IPS-18a (cell line): ENCODE results near the gene CLCN3.
"Not testable (repeated sequence)": the region's sequence is repeated elsewhere in the genome, so short reads cannot be mapped to it uniquely, and the experiment has no call there.

ENCODE experiments used
- H3K27ac ChIP-seq: one replicate; pipeline ENCODE4 v1.5.1; 2013; ENCODE audit warnings: low read length
- H3K27me3 ChIP-seq: one replicate; pipeline ENCODE4 v1.6.1; 2013; ENCODE audit warnings: mild to moderate bottlenecking, low read length; ENCODE audit not compliant: control insufficient read depth, insufficient read depth
- H3K36me3 ChIP-seq: one replicate; pipeline ENCODE4 v1.6.1; 2013; ENCODE audit warnings: low read depth, low read length; ENCODE audit not compliant: control insufficient read depth
- H3K4me1 ChIP-seq: one replicate; pipeline ENCODE4 v1.6.1; 2013; ENCODE audit warnings: low read depth, low read length; ENCODE audit not compliant: control insufficient read depth
- H3K4me3 ChIP-seq: one replicate; pipeline ENCODE4 v1.5.1; 2013; ENCODE audit warnings: low read length
- H3K9ac ChIP-seq: one replicate; pipeline ENCODE4 v1.6.1; 2013; ENCODE audit warnings: mild to moderate bottlenecking, low read length, moderate library complexity
- H3K9me3 ChIP-seq: one replicate; pipeline ENCODE4 v1.6.1; 2013; ENCODE audit warnings: low read depth, low read length; ENCODE audit not compliant: control insufficient read depth

Gene CLCN3

GRCh38 chr4:169766741-169767140 is 146.4 kb downstream of the CLCN3 start:
- Histone ChIP-seq H3K4me1 (no peaks in the 10 kb centered on the region), H3K9ac (no peak overlapping the region), H3K4me3 (no peak overlapping the region)

GRCh38 chr4:169768385-169768784 is 148.0 kb downstream of the CLCN3 start:
- H3K4me1 ChIP-seq = no peaks in the 10 kb centered on the region
- no peaks in the 10 kb centered on the region for H3K27me3 ChIP-seq
- H3K4me3 ChIP-seq = no peak overlapping the region
- H3K9me3 ChIP-seq = no peaks in the 10 kb centered on the region
- H3K36me3 ChIP-seq = no peaks in the 10 kb centered on the region
- H3K27ac ChIP-seq = no peak overlapping the region
- H3K9ac ChIP-seq = no peak overlapping the region

More at GRCh38 chr4:169766741-169767140, 146.4 kb downstream of the CLCN3 start:
- H3K27me3 ChIP-seq = no peaks in the 10 kb centered on the region
- no peak overlapping the region for H3K27ac ChIP-seq
- H3K36me3 ChIP-seq = no peaks in the 10 kb centered on the region
- no peaks in the 10 kb centered on the region for H3K9me3 ChIP-seq

- H3K36me3 ChIP-seq = no peaks in the 10 kb centered on the region
- H3K27me3 ChIP-seq = no peaks in the 10 kb centered on the region
- no peak overlapping the region for H3K27ac ChIP-seq
- H3K4me1 ChIP-seq = no peaks in the 10 kb centered on the region
- H3K9ac ChIP-seq = no peak overlapping the region
- H3K4me3 ChIP-seq = no peak overlapping the region
- no peaks in the 10 kb centered on the region for H3K9me3 ChIP-seq
Observed at GRCh38 chr4:169770416-169770815, 150.0 kb downstream of the CLCN3 start.

GRCh38 chr4:169771556-169772080 is 151.2 kb downstream of the CLCN3 start:
- not testable (repeated sequence) for H3K4me3 ChIP-seq, H3K9ac ChIP-seq, H3K9me3 ChIP-seq, H3K27me3 ChIP-seq, H3K4me1 ChIP-seq, H3K36me3 ChIP-seq, H3K27ac ChIP-seq
